Measurements from ENCODE around the gene ITGB8.

GRCh38 chr7:20301311-20301939, 29.3 kb upstream of the ITGB8 start:
- TF ChIP-seq, protein P1, sequence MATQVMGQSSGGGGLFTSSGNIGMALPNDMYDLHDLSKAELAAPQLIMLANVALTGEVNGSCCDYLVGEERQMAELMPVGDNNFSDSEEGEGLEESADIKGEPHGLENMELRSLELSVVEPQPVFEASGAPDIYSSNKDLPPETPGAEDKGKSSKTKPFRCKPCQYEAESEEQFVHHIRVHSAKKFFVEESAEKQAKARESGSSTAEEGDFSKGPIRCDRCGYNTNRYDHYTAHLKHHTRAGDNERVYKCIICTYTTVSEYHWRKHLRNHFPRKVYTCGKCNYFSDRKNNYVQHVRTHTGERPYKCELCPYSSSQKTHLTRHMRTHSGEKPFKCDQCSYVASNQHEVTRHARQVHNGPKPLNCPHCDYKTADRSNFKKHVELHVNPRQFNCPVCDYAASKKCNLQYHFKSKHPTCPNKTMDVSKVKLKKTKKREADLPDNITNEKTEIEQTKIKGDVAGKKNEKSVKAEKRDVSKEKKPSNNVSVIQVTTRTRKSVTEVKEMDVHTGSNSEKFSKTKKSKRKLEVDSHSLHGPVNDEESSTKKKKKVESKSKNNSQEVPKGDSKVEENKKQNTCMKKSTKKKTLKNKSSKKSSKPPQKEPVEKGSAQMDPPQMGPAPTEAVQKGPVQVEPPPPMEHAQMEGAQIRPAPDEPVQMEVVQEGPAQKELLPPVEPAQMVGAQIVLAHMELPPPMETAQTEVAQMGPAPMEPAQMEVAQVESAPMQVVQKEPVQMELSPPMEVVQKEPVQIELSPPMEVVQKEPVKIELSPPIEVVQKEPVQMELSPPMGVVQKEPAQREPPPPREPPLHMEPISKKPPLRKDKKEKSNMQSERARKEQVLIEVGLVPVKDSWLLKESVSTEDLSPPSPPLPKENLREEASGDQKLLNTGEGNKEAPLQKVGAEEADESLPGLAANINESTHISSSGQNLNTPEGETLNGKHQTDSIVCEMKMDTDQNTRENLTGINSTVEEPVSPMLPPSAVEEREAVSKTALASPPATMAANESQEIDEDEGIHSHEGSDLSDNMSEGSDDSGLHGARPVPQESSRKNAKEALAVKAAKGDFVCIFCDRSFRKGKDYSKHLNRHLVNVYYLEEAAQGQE (IDR thresholded peaks at IDR 0.05): no peak
- no peak for TF ChIP-seq CTCF (IDR thresholded peaks at IDR 0.05; ENCODE audit: low read depth, low read length, missing input control)
- TF ChIP-seq YY1 (IDR thresholded peaks at IDR 0.05): no peak
- no peak for TF ChIP-seq TAF1 (conservative IDR thresholded peaks at IDR 0.05)
- no peak for TF ChIP-seq SP1 (IDR thresholded peaks at IDR 0.05)
- TF ChIP-seq RXRA (IDR thresholded peaks at IDR 0.05): no peak
- TF ChIP-seq ATF3 (IDR thresholded peaks at IDR 0.05): no peak
- TF ChIP-seq RAD21 (IDR thresholded peaks at IDR 0.05): no peak
- no peak for TF ChIP-seq MAX (IDR thresholded peaks at IDR 0.05)
- no peak for TF ChIP-seq JUND (IDR thresholded peaks at IDR 0.05)
- no peak for TF ChIP-seq HNF4G (IDR thresholded peaks at IDR 0.05)
- no peak for TF ChIP-seq GABPA (IDR thresholded peaks at IDR 0.05 in 1 of 2, conservative IDR thresholded peaks at IDR 0.05 in 1 of 2)
- no peak for TF ChIP-seq FOXA1 (IDR thresholded peaks at IDR 0.05)
